GM12878 (cell line): ENCODE measurements around the gene STK32A.

Experiments
- FOXK2 ChIP-seq: fragments of 450-650 bp; IDR thresholded peaks from 2 replicates; pipeline ENCODE4 v1.6.1; 2017; ENCODE audit warnings: mild to moderate bottlenecking, moderate library complexity
- HDGF ChIP-seq: fragments of 450-650 bp; IDR thresholded peaks from 2 replicates; pipeline ENCODE4 v1.6.1; 2016; ENCODE audit warnings: antibody characterized with exemption
- IKZF1 ChIP-seq: fragments of 450-650 bp; conservative IDR thresholded peaks from 2 replicates; pipeline ENCODE4 v1.6.1; 2017; ENCODE audit warnings: antibody characterized with exemption, mild to moderate bottlenecking
- KAT2A ChIP-seq: conservative IDR thresholded peaks from 2 replicates; pipeline ENCODE4 v1.6.1; 2011; ENCODE audit warnings: low read depth, low read length; ENCODE audit not compliant: control insufficient read depth
- KDM1A ChIP-seq: fragments of 200-600 bp; sonication (generic); IDR thresholded peaks from 2 replicates; pipeline ENCODE4 v1.6.1; 2016; ENCODE audit warnings: borderline replicate concordance
- TARDBP ChIP-seq: IDR thresholded peaks from 2 replicates; pipeline ENCODE4 v1.6.1; 2016; ENCODE audit warnings: borderline replicate concordance
- TCF12 ChIP-seq: IDR thresholded peaks from 2 replicates; pipeline ENCODE4 v1.6.1; 2011; ENCODE audit warnings: low read depth, mild to moderate bottlenecking, low read length
- ZNF207 ChIP-seq: fragments of 450-650 bp; IDR thresholded peaks from 2 replicates; pipeline ENCODE4 v1.6.1; 2014; ENCODE audit warnings: antibody characterized with exemption, mild to moderate bottlenecking, borderline replicate concordance
- ZZZ3 ChIP-seq: IDR thresholded peaks from 2 replicates; pipeline ENCODE4 v1.6.1; 2011; ENCODE audit warnings: low read depth; ENCODE audit not compliant: control insufficient read depth, insufficient read length

- TF ChIP-seq HDGF (no peak), FOXK2 (no peak), ZNF207 (no peak), IKZF1 (peak; percentile 68), KAT2A (no peak), TARDBP (no peak), ZZZ3 (no peak), TCF12 (no peak), KDM1A (no peak)
These were observed 172.4 kb downstream of the STK32A start for GRCh38 chr5:147407094-147407681.
